Activated naive CD4-positive, alpha-beta T cell treated with anti-CD3 and anti-CD28 coated beads, Interleukin-2, amount 50 U/mL, for 72 hours (primary cell): ENCODE data around the gene CDK9. TPM values are rescaled to one million over a fixed set of nuclear protein-coding genes. Genes with fewer than 3 reads are reported as not detected.

Experiments used
- ATAC-seq, 2 donors: fragments of 150-1000 bp; cut with Tn5 transposase; 2 replicates each; pipeline ENCODE4 v1.10.0; 2021; ENCODE audit warnings: mild to moderate bottlenecking in 2 of 2, moderate library complexity in 2 of 2
- DNase-seq, 2 donors: peaks; one replicate each; pipeline ENCODE4 v3.0.0; 2021 to 2022; ENCODE audit warnings: low spot score in 2 of 2
- H3K27ac Mint-ChIP-seq, 2 donors: one replicate each; pipeline ENCODE4 v1.8.0; 2022; ENCODE audit warnings: mild to moderate bottlenecking in 2 of 2, mixed read lengths in 2 of 2
- H3K36me3 Mint-ChIP-seq, 2 donors: one replicate each; pipeline ENCODE4 v1.8.0; 2022; ENCODE audit warnings: mixed read lengths in 2 of 2
- H3K9me3 Mint-ChIP-seq, 2 donors: one replicate each; pipeline ENCODE4 v1.8.0; 2022; ENCODE audit warnings: mixed read lengths in 2 of 2
- total RNA-seq, 2 donors: library from RNA; stranded (reverse); gene quantifications; one replicate each; pipeline ENCODE4 v1.2.3, GENCODE V29; 2022

CDK9 gene
- total RNA-seq, 2 donors from 2014 or later, result 74.8 to 89.3 TPM

DNA sequence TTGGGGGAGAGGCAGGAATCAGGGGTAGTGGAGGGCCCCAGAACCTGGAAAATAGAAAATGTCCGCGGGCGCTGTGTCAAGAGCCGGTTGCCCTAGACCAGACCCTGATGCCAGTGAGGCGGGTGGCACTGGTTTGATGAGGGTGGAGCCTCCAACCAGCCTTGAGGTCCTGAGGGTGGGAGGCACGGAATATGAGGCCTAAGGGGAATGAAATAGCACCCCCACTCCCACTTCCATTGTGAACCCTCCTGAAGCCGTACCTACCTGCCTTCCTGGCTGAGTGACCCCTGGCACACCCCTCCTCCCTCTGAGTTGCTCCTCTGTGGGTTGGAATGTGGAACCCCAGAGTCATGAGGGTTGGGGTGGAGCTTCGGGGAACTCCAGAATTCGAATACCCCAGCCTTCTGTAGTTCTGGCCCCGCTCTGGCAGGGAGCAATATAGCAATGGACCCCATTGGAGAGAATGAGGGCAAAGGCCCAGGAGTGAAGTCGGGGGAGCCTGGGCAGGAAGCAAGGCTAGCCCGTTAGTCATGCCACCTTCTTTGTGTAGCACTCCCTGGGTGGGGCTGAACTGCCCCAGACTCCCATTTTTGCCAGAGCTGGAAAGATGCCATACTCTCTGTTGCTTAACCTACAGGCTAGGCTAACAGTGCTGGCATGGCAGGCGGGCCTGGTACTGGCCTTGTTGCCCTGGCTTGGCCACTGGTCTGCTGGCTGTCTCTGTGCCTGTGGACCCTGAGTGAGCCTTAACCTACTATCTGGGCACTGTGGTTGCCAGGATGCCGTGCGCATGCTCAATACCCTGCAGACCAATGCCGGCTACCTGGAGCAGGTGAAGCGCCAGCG lies 17.9 kb downstream of the CDK9 start:
- Mint-ChIP-seq H3K36me3 (peaks cover 6 to 7% of the 10 kb centered on the region in 2 donors), H3K9me3 (no peaks in the 10 kb centered on the region), H3K27ac (peak overlapping the region; percentile 94 to 99)
- ATAC-seq (no peak), DNase-seq (no peak)

- Mint-ChIP-seq H3K9me3 (no peaks in the 10 kb centered on the region), H3K27ac (no peak overlapping the region)
- DNase-seq, result peak in 1 of 2 donors; percentile 65
Measured at GRCh38 chr9:127805620-127806019, 19.8 kb downstream of the CDK9 start.

DNA sequence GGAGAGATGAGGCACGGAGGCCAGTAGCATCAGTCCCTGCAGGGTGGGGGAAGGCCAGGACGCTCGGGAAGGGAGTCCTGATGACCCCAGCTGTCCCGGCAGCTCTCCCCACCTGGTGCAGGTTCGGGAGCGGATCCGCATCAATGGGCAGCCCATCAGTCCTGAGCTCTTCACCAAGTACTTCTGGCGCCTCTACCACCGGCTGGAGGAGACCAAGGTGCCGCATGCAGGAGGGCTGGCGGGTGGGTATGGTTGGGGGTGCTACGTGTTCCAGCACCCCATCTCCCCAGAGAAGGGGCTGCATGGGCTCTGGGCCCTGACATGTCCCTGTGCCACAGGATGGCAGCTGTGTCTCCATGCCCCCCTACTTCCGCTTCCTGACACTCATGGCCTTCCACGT lies 21.0 kb downstream of the CDK9 start:
- Mint-ChIP-seq H3K36me3 (peaks cover 6 to 7% of the 10 kb centered on the region in 2 donors), H3K9me3 (no peaks in the 10 kb centered on the region), H3K27ac (peak overlapping the region in 1 of 2 donors; percentile 44)
- DNase-seq, result no peak
- ATAC-seq, result no peak

More at GRCh38 chr9:127805620-127806019, 19.8 kb downstream of the CDK9 start:
- H3K36me3 Mint-ChIP-seq, result peaks cover 6 to 7% of the 10 kb centered on the region in 2 donors
- no peak for ATAC-seq

GRCh38 chr9:127808347-127809001 lies 22.6 kb downstream of the CDK9 start:
- Mint-ChIP-seq H3K36me3 (peaks cover 0 to 1% of the 10 kb centered on the region in 2 donors), H3K27ac (peak overlapping the region in 1 of 2 donors; percentile 50), H3K9me3 (no peaks in the 10 kb centered on the region)
- DNase-seq (no peak), ATAC-seq (no peak)

GRCh38 chr9:127809002-127809539 lies 23.2 kb downstream of the CDK9 start:
- H3K27ac Mint-ChIP-seq, result peak overlapping the region in 1 of 2 donors; percentile 50
- no peaks in the 10 kb centered on the region for H3K36me3 Mint-ChIP-seq
- peak in 1 of 2 donors; percentile 31 for ATAC-seq
- no peak for DNase-seq
- H3K9me3 Mint-ChIP-seq, result no peaks in the 10 kb centered on the region

GRCh38 chr9:127809540-127810377 lies 23.9 kb downstream of the CDK9 start:
- no peak for ATAC-seq

GRCh38 chr9:127810378-127811187 lies 24.7 kb downstream of the CDK9 start:
- Mint-ChIP-seq H3K27ac (peak overlapping the region in 1 of 2 donors; percentile 60), H3K36me3 (no peaks in the 10 kb centered on the region), H3K9me3 (no peaks in the 10 kb centered on the region)
- DNase-seq, result no peak
- no peak for ATAC-seq

More at GRCh38 chr9:127809540-127810377, 23.9 kb downstream of the CDK9 start:
- Mint-ChIP-seq H3K36me3 (no peaks in the 10 kb centered on the region), H3K9me3 (no peaks in the 10 kb centered on the region), H3K27ac (peak overlapping the region in 1 of 2 donors; percentile 36)
- DNase-seq, result no peak

DNA sequence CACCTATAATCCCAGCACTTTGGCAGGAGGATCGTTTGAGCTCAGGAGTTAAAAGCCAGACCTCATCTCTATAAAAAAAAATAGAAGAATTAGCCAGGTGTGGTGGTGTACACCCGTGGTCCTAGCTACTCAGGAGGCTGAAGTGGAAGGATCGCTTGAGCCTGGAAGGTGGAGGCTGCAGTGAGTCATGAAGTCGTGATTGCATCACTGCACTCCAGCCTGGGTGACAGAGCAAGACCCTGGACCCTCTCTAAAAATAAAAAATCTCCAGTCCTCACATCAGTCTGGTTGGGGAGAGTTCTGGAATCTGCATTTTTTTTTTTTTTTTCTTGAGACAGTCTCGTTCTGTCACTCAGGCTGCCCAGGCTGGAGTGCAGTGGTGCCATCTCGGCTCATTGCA lies 26.2 kb downstream of the CDK9 start:
- ATAC-seq (no peak), DNase-seq (no peak)
- no peaks in the 10 kb centered on the region for H3K36me3 Mint-ChIP-seq
- H3K9me3 Mint-ChIP-seq, result no peaks in the 10 kb centered on the region
- H3K27ac Mint-ChIP-seq, result no peak overlapping the region

DNA sequence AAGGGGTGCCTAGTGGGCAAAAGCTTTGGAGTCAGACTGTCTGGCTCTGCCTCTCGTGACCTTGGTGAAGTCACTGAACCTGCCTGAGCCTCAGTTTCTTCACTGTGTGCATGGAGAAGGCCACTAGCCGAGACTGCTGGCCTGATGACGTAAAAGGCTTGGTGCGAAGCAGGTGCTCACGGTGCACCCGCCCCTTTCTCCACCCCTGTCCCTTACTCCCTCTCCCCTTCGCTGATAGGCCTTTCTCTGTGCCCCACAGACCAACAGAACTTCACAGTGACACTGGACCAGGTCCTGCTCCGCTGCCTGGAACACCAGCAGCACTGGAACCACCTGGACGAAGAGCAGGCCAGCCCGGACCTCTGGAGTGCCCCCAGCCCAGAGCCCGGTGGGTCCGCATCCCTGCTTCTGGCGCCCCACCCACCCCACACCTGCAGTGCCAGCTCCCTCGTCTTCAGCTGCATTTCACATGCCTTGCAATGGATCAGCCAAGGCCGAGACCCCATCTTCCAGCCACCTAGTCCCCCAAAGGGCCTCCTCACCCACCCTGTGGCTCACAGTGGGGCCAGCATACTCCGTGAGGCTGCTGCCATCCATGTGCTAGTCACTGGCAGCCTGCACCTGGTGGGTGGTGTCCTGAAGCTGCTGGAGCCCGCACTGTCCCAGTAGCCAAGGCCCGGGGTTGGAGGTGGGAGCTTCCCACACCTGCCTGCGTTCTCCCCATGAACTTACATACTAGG lies 27.3 kb downstream of the CDK9 start:
- ATAC-seq, result no peak
- no peaks in the 10 kb centered on the region for H3K9me3 Mint-ChIP-seq
- no peak overlapping the region for H3K27ac Mint-ChIP-seq
- no peak for DNase-seq
- H3K36me3 Mint-ChIP-seq, result peaks cover 0 to 4% of the 10 kb centered on the region in 2 donors

DNA sequence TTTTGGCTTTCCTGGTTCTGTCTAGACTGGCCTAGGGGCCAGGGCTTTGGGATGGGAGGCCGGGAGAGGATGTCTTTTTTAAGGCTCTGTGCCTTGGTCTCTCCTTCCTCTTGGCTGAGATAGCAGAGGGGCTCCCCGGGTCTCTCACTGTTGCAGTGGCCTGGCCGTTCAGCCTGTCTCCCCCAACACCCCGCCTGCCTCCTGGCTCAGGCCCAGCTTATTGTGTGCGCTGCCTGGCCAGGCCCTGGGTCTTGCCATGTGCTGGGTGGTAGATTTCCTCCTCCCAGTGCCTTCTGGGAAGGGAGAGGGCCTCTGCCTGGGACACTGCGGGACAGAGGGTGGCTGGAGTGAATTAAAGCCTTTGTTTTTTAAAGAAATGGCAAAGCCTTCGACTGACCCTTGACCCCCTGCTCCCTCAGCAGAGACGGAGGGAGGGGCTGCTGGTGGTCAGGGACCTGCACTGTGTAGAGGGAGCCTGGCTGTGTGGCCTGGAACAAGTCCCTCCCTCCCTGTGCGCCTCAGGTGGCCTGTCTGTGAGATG lies 27.9 kb downstream of the CDK9 start:
- no peak for DNase-seq
- Mint-ChIP-seq H3K27ac (no peak overlapping the region), H3K36me3 (peaks cover 0 to 4% of the 10 kb centered on the region in 2 donors), H3K9me3 (no peaks in the 10 kb centered on the region)
- no peak for ATAC-seq

DNA sequence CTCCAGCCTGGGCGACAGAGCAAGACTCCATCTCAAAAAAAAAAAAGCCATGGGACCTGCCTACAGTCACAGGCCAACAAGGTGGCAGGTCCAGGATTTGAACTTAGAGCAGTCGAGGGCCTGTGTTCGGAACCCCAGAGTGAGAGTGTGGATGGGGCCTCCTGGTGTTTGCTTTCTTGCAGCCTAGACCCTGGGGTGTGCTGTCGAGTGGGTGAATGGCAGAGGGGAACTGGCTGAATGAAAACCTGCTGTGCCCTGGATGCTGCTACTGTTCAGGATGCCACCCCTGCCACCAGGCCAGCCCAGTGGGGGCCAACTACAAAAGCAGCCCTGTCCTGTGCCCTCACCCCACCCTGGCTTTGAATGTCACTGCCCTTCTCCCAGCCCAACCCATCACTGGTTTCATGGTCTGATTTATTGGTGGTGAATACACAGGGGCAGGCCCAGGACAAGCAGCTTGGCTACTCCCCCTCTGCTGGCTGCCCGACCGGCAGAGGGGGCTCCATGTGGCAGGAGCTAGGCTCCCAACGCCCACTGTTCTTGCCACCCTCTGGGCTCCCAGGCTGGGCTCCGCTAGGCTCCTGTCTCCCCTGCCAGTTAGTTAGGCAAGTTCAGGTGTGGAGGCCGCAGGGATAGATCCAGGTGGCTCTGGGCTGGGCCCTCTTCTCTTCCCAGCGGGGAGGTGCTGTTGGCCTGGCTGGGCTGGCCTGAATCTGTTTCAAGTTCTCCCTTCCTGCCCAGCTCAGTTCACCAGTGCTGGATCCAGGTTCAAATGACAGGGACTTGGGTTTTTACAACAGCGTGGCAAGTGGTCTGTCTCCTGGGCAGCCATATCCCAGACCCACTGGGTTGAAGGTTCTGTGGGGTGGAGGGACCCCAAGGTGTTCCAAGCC lies 29.0 kb downstream of the CDK9 start:
- Mint-ChIP-seq H3K36me3 (peaks cover 0 to 4% of the 10 kb centered on the region in 2 donors), H3K27ac (peak overlapping the region; percentile 60 to 84), H3K9me3 (no peaks in the 10 kb centered on the region)
- DNase-seq (no peak), ATAC-seq (no peak)

- peaks cover 0 to 4% of the 10 kb centered on the region in 2 donors for H3K36me3 Mint-ChIP-seq
- no peaks in the 10 kb centered on the region for H3K9me3 Mint-ChIP-seq
- H3K27ac Mint-ChIP-seq, result peak overlapping the region; percentile 60 to 84
- ATAC-seq, result no peak
- DNase-seq, result no peak
Measured at GRCh38 chr9:127815512-127816361, 29.9 kb downstream of the CDK9 start.

GRCh38 chr9:127816362-127816725 lies 30.5 kb downstream of the CDK9 start:
- ATAC-seq (no peak), DNase-seq (no peak)
- Mint-ChIP-seq H3K9me3 (no peaks in the 10 kb centered on the region), H3K36me3 (peaks cover 0 to 4% of the 10 kb centered on the region in 2 donors), H3K27ac (no peak overlapping the region)
